ENCODE measurements around the gene SEC62.

DNA sequence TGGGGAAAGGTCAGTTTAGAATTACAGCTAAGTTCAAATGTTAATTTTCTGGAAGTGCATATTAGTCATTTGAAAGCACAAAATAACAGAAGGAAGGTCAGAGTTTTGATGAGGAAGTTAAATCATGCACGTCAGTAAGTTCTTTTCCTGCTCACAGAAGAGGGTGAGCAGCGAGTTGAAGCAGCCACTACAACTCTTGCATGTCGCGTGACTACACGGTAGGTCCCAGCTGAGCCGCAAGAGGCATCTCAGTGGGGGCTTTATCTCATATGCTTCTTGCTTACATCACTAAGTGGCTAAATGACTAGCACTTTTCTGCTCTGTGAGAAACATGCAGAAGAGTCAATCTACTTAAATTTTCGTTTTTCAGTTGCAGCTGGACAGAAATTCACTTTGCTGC is 21.3 kb upstream of the SEC62 start:
- TF ChIP-seq EZH2 (IDR thresholded peaks at IDR 0.05) (no peak), POLR2AphosphoS5 (IDR thresholded peaks at IDR 0.05; ENCODE audit: borderline replicate concordance, low read depth, low read length) (no peak), FOXP2 (optimal IDR thresholded peaks at IDR 0.05; ENCODE audit: control extremely low read depth, extremely low read length, insufficient read depth) (no peak)
